ENCODE data around the gene MTAP. TPM values are rescaled to one million over a fixed set of nuclear protein-coding genes. Genes with fewer than 3 reads are reported as not detected.

MTAP gene
- total RNA-seq, 1 experiment from 2014 or later, result 84.3 TPM

DNA sequence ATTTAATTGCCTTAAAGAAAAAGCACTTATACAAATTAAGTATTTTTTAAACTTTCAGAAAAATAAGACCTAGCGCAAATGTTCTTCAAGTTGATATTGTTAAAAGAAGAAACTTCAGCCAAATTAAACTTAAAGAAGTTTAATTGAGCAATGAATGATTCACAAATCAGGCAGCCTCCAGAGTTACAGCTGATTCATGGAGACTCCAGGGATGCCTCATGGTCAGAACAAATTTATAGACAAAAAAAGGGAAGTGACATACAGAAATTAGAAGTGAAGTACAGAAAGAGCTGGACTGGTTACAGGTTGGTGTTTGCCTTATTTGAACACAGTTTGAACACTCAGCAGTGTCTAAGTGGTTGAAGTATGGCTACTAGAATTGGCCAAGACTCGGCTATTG is 131.4 kb downstream of the MTAP start:
- peaks cover 10% of the 10 kb centered on the region for H3K9me3 Mint-ChIP-seq
- CTCF ChIA-PET, result interaction anchor here (1.1 to 1.8 kb wide), 4 partner anchors 32 to 311 kb away, joined by 3 to 5 read pairs (median 4); partner anchors contain the start of gene CDKN2B
- POLR2A ChIA-PET, result no interaction called here
- peaks cover 4% of the 10 kb centered on the region; the same call in 1 of the 2 replicates for H3K27me3 Mint-ChIP-seq (ENCODE audit: low read depth)
- peaks cover 46% of the 10 kb centered on the region for H3K4me1 Mint-ChIP-seq
- TF ChIP-seq ZNF121 (CRISPR knock-in tag; IDR thresholded peaks at IDR 0.05), result no peak
- TF ChIP-seq, protein P1, sequence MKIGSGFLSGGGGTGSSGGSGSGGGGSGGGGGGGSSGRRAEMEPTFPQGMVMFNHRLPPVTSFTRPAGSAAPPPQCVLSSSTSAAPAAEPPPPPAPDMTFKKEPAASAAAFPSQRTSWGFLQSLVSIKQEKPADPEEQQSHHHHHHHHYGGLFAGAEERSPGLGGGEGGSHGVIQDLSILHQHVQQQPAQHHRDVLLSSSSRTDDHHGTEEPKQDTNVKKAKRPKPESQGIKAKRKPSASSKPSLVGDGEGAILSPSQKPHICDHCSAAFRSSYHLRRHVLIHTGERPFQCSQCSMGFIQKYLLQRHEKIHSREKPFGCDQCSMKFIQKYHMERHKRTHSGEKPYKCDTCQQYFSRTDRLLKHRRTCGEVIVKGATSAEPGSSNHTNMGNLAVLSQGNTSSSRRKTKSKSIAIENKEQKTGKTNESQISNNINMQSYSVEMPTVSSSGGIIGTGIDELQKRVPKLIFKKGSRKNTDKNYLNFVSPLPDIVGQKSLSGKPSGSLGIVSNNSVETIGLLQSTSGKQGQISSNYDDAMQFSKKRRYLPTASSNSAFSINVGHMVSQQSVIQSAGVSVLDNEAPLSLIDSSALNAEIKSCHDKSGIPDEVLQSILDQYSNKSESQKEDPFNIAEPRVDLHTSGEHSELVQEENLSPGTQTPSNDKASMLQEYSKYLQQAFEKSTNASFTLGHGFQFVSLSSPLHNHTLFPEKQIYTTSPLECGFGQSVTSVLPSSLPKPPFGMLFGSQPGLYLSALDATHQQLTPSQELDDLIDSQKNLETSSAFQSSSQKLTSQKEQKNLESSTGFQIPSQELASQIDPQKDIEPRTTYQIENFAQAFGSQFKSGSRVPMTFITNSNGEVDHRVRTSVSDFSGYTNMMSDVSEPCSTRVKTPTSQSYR (CRISPR knock-in tag; IDR thresholded peaks at IDR 0.05), result no peak
- no peak overlapping the region for H3K4me3 Mint-ChIP-seq
- peaks cover 13% of the 10 kb centered on the region for H3K36me3 Mint-ChIP-seq
- DNase-seq (ENCODE audit: low spot score) (no peak), ATAC-seq (no peak)
- no peak overlapping the region for H3K27ac Mint-ChIP-seq

DNA sequence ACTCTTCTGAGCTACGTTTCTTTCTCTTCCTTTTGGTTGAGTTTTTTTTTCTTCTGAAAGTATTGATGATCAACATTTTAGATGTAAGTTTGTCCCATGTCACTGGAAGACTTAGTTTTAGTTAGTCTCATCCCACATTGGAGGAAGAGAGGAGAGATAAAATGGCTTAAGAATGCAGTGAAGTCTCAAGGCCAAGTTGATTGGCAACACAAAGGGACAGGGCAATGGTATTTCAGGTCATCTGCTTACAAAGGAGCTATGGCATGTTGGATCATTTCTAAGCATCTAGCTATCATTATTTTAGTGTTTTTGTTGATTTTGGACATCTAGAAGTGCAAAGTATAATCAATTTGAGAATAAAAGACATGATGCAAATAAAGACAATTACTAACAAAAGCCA is 133.2 kb downstream of the MTAP start:
- H3K4me3 Mint-ChIP-seq, result no peak overlapping the region
- H3K4me1 Mint-ChIP-seq, result peaks cover 46% of the 10 kb centered on the region
- ChIA-PET POLR2A (interaction anchor here (0.6 kb wide), 1 partner anchor 92 kb away, joined by 4 read pairs; no protein-coding TSS in a partner anchor), CTCF (no interaction called here)
- H3K9me3 Mint-ChIP-seq, result peaks cover 10% of the 10 kb centered on the region
- peaks cover 2% of the 10 kb centered on the region; the same call in 1 of the 2 replicates for H3K27me3 Mint-ChIP-seq (ENCODE audit: low read depth)
- DNase-seq (ENCODE audit: low spot score), result no peak
- no peak for TF ChIP-seq SMAD4 (CRISPR knock-in tag; IDR thresholded peaks at IDR 0.05)
- TF ChIP-seq, protein P2, sequence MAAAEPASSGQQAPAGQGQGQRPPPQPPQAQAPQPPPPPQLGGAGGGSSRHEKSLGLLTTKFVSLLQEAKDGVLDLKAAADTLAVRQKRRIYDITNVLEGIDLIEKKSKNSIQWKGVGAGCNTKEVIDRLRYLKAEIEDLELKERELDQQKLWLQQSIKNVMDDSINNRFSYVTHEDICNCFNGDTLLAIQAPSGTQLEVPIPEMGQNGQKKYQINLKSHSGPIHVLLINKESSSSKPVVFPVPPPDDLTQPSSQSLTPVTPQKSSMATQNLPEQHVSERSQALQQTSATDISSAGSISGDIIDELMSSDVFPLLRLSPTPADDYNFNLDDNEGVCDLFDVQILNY (CRISPR knock-in tag; IDR thresholded peaks at IDR 0.05), result no peak
- no peak for TF ChIP-seq FOXP1 (CRISPR knock-in tag; IDR thresholded peaks at IDR 0.05; ENCODE audit: borderline replicate concordance)
- TF ChIP-seq, protein P1 (CRISPR knock-in tag; IDR thresholded peaks at IDR 0.05), result no peak
- no peak for TF ChIP-seq OVOL2 (CRISPR knock-in tag; IDR thresholded peaks at IDR 0.05; ENCODE audit: borderline replicate concordance)
- peak; percentile 53 for ATAC-seq
- peaks cover 11% of the 10 kb centered on the region for H3K36me3 Mint-ChIP-seq
- H3K27ac Mint-ChIP-seq, result peak overlapping the region; percentile 83

DNA sequence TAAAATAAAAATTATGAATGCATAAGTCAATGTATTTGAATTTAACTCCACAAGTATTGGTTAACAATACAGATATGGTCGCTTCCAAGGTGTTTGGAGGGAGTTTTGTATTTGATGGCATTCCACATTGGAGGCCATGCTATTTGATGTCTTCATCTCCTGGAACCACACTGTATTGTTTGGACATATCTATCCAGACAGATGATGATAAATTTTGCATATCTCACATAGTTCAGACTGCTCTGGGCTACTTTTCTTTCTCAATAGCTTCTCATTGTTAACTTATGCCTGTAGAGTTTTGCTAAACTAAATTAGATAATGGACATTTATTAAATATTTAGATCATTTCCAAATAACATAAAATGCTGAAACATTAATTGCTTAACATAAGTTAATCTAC is 133.7 kb downstream of the MTAP start:
- Mint-ChIP-seq H3K9me3 (peaks cover 6% of the 10 kb centered on the region), H3K4me3 (no peak overlapping the region), H3K4me1 (peaks cover 43% of the 10 kb centered on the region), H3K27me3 (ENCODE audit: low read depth) (peaks cover 2% of the 10 kb centered on the region; the same call in 1 of the 2 replicates), H3K27ac (no peak overlapping the region), H3K36me3 (peaks cover 7% of the 10 kb centered on the region)
- CTCF ChIA-PET, result no interaction called here
- DNase-seq (ENCODE audit: low spot score), result no peak
- POLR2A ChIA-PET, result no interaction called here
- no peak for ATAC-seq
- TF ChIP-seq, protein P3, sequence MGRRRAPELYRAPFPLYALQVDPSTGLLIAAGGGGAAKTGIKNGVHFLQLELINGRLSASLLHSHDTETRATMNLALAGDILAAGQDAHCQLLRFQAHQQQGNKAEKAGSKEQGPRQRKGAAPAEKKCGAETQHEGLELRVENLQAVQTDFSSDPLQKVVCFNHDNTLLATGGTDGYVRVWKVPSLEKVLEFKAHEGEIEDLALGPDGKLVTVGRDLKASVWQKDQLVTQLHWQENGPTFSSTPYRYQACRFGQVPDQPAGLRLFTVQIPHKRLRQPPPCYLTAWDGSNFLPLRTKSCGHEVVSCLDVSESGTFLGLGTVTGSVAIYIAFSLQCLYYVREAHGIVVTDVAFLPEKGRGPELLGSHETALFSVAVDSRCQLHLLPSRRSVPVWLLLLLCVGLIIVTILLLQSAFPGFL (CRISPR knock-in tag; IDR thresholded peaks at IDR 0.05; ENCODE audit: borderline replicate concordance), result no peak
- TF ChIP-seq SMAD3 (CRISPR knock-in tag; IDR thresholded peaks at IDR 0.05; ENCODE audit: borderline replicate concordance), result no peak
- TF ChIP-seq NR1H2 (CRISPR knock-in tag; IDR thresholded peaks at IDR 0.05), result no peak
- TF ChIP-seq, protein P4, sequence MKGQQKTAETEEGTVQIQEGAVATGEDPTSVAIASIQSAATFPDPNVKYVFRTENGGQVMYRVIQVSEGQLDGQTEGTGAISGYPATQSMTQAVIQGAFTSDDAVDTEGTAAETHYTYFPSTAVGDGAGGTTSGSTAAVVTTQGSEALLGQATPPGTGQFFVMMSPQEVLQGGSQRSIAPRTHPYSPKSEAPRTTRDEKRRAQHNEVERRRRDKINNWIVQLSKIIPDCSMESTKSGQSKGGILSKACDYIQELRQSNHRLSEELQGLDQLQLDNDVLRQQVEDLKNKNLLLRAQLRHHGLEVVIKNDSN (CRISPR knock-in tag; IDR thresholded peaks at IDR 0.05), result no peak
- no peak for TF ChIP-seq GTF2I (CRISPR knock-in tag; conservative IDR thresholded peaks at IDR 0.05)
- no peak for TF ChIP-seq ESRRA (CRISPR knock-in tag; IDR thresholded peaks at IDR 0.05; ENCODE audit: borderline replicate concordance)
- TF ChIP-seq TEAD4 (CRISPR knock-in tag; IDR thresholded peaks at IDR 0.05), result no peak
- TF ChIP-seq, protein P5, sequence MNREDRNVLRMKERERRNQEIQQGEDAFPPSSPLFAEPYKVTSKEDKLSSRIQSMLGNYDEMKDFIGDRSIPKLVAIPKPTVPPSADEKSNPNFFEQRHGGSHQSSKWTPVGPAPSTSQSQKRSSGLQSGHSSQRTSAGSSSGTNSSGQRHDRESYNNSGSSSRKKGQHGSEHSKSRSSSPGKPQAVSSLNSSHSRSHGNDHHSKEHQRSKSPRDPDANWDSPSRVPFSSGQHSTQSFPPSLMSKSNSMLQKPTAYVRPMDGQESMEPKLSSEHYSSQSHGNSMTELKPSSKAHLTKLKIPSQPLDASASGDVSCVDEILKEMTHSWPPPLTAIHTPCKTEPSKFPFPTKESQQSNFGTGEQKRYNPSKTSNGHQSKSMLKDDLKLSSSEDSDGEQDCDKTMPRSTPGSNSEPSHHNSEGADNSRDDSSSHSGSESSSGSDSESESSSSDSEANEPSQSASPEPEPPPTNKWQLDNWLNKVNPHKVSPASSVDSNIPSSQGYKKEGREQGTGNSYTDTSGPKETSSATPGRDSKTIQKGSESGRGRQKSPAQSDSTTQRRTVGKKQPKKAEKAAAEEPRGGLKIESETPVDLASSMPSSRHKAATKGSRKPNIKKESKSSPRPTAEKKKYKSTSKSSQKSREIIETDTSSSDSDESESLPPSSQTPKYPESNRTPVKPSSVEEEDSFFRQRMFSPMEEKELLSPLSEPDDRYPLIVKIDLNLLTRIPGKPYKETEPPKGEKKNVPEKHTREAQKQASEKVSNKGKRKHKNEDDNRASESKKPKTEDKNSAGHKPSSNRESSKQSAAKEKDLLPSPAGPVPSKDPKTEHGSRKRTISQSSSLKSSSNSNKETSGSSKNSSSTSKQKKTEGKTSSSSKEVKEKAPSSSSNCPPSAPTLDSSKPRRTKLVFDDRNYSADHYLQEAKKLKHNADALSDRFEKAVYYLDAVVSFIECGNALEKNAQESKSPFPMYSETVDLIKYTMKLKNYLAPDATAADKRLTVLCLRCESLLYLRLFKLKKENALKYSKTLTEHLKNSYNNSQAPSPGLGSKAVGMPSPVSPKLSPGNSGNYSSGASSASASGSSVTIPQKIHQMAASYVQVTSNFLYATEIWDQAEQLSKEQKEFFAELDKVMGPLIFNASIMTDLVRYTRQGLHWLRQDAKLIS (CRISPR knock-in tag; IDR thresholded peaks at IDR 0.05; ENCODE audit: borderline replicate concordance), result no peak
- TF ChIP-seq FOXP1 (CRISPR knock-in tag; IDR thresholded peaks at IDR 0.05; ENCODE audit: borderline replicate concordance), result no peak
- no peak for TF ChIP-seq ZNF232 (CRISPR knock-in tag; IDR thresholded peaks at IDR 0.05)
- TF ChIP-seq GABPB1 (CRISPR knock-in tag; IDR thresholded peaks at IDR 0.05), result no peak
- no peak for TF ChIP-seq ZNF121 (CRISPR knock-in tag; IDR thresholded peaks at IDR 0.05)
- TF ChIP-seq, protein P2 (CRISPR knock-in tag; IDR thresholded peaks at IDR 0.05), result no peak
- TF ChIP-seq ZNF317 (CRISPR knock-in tag; IDR thresholded peaks at IDR 0.05; ENCODE audit: borderline replicate concordance, low read depth), result no peak
- TF ChIP-seq PRRX2 (CRISPR knock-in tag; IDR thresholded peaks at IDR 0.05), result no peak
